GM19372 (cell line): ENCODE results near the gene GRIK5.
"Not testable (repeated sequence)": the region's sequence is repeated elsewhere in the genome, so short reads cannot be mapped to it uniquely, and the experiment has no call there.

ENCODE experiments used
- ATAC-seq: cut with Tn5 transposase; IDR thresholded peaks from one replicate; pipeline ENCODE4 v1.9.1; 2021; ENCODE audit warnings: mild to moderate bottlenecking, low read depth, moderate library complexity; ENCODE audit not compliant: unreplicated experiment

Gene GRIK5

DNA sequence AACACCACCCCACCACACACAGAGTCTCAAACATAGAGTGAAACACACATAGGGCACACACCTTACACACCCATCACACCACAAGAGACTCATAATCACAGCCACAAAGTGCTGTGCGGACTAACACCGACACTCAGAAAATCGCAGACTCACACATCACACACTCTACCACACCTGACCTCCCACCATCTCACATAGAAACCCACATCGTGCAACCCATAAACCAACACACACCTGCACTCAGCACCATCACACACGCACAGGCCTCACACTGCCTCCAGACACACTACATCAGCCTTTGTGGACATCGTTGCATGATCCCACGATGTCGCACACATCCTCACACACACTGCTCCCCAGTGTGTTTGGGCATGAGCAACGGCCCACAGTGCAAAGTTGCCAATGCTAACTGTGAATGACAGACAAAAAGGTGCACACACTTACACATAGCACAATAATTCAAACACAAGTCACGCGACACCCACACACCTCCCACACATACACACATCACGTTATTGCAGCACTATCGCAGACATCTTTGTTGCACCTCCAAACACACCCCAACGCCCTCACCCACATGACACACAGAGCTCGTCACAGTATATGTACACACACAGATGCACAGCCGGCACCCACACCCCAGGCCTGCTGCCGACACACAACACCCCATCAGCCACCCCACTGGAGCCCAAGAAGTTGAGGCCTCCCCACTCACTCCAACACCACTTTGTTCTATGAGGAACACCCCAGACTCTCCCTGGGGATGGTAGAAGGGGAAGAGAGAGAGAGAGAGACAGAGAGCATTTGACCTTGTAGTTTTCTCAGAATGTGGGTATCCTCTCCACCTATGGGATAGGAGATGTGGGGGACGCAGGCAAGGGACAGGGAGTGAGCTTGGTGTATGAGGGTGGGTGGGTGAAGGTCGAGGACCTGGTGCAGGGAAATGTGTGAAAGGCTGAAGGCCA is 74.7 kb downstream of the GRIK5 start:
- ATAC-seq, result no peak

DNA sequence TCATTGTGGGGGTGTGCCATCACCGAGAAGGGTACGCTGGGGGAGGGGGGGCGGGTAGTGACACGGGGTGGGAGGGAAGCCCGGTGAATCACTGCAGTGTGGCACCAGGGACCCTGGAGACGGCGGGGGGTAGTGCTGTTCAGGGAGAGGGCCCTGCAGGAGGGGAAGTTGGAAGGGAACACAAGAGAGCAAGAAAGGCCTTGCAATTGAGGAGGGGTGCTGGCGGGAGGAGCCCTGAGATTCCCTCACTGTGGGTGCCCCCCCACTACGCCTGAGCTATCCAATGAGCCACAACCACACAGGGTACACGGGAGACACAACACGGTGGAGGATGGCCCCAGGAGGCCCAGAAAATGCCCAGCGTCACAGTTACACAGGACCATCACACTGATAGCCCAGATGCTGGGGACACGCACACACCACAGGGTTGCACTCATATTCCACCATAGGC is 75.5 kb downstream of the GRIK5 start:
- ATAC-seq, result no peak

DNA sequence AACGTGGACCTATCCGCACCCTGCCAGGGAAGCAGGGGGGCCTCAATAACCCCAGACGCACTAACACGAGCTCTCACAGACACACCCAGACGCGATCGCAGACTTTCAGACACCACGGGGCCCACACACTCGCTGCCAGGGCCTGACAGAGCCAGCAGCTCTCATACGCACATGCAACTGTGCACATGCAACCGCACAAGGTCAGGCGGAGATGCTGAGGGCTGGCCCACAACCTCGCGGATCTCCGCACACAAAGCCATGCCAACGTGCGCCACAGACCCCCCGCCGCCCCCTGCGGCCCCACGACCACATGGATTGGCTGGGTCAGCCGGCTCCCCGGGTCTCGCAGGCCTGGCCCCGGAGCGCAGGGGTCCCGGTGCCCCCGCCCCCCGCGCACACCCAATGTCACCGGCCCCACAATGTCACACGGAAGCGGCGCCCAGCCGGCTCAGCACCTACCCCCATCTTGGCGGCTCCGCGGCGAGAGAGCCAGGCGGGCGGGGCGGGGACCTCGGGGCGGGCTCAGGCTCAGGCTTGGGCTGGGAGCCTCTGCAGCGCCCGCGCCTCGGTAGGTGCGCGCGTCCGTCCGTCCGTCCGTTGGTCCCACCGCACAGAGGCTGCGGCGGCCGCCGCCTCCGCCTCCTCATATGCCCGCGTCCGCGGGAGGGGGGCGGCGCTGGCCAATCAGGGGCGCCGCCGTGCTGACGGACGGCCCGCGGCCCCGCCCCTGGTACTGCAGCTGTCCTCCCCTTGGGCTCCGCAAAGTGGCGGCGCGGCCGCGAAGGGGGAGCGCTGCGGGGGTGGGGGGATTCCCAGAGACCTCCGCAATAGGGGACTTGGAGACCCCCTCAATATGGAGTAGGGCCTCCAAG is 76.2 kb downstream of the GRIK5 start, which contains the start of gene ATP1A3:
ATP1A3 (minus strand) TSS at position 619 of the 872 bp plus-strand sequence; CDS start at position 465, 154 bp downstream.
- ATAC-seq, result peak; percentile 71

DNA sequence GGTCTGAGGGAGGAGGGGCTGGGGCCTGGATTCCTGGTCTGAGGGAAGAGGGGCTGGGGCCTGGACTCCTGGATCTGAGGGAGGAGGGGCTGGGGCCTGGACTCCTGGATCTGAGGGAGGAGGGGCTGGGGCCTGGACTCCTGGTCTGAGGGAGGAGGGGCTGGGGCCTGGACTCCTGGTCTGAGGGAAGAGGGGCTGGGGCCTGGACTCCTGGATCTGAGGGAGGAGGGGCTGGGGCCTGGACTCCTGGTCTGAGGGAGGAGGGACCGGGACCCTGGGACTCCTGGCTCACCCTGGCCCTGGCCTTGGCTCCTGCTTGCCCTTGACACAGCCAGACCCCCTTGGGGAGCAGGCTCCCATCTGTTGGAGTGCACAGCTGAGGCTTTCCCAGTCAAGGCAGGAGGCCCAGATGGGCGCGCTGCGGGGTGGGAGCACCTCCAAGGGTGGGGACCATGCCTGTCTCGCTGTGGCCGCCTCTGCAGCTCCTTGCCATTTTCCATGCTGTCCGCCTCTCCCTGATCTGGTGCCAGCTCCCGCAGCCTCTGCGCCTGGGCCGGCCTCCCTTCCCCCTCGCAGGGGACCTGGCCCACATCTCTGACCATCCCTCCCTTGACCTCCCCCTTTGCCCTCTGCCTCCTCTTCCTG is 78.0 kb downstream of the GRIK5 start:
- ATAC-seq, result not testable (repeated sequence)

DNA sequence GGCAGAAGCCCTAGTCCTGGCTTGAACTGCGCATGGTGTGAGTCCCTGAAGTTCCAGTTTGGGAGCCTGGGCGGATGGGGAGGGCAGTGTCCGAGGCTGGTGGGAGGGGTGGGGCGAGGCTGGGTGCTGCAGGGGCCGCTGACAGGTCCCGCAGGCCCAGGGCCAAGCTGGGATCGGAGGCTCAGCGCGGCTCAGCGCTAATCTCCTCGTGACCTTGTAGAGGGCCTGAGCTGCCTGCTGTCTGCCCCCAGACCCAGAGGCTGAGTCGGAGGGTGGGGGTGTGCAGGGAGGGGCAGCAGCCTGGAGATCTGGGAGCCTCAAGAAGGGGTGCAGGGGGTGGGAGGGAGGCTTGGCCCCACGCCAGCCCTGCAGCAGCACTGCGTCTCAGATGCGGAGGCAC is 79.0 kb downstream of the GRIK5 start:
- ATAC-seq, result no peak

DNA sequence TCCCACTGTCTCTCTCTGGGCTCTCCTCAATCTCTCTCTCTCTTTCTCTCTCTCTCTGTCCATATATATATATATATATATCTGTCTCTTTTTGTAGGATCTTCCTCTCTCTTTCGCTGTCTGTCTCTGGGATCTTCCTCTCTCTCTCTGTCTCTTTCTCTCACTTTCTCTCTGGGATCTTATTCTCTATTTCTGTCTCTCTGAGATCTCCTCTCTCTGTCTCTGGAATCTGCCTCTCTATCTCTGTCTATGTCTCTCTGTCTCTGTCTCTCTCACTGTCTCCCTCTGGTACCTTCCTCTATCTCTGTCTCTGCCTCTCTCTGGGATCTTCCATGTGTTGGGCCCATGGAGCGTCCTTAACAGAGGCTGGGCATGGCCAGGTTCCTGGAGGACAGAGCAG is 79.4 kb downstream of the GRIK5 start:
- no peak for ATAC-seq

DNA sequence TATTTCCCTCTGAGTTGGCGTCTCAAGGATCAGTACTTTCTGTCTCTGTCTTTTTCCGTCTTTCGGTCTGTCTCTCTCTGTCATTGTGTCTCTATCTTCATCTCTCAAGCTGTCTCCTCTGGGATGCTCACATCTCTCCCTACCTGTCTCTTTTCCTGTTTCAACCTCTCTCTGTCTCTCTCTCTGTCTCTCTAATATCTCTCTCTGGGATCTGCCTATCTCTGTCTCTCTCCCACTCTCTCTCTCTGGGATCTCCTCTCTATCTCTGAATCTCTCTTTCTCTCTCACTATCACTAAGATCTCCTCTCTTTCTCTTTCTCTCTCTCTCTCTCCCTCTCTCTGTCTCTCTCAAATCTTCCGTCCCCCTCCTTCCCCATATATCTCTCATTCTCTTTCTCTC is 80.0 kb downstream of the GRIK5 start:
- ATAC-seq, result no peak

DNA sequence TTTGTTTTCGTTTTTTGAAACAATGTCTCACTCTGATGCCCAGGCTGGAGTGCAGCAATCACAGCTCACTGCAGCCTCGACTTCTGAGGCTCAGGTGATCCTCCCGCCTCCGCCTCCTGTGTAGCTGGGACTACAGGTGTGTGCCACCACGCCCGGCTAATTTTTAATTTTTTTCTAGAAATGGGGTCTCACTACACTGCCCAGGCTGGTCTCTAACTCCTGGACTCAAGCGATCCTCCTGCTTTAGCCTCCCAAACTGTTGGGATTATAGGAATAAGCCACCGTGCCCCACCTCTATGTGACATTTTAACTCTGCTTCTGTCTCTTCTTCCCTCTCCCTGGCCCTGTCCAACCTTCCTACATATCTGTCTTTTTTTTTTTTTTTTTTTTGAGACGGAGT is 81.1 kb downstream of the GRIK5 start:
- no peak for ATAC-seq

DNA sequence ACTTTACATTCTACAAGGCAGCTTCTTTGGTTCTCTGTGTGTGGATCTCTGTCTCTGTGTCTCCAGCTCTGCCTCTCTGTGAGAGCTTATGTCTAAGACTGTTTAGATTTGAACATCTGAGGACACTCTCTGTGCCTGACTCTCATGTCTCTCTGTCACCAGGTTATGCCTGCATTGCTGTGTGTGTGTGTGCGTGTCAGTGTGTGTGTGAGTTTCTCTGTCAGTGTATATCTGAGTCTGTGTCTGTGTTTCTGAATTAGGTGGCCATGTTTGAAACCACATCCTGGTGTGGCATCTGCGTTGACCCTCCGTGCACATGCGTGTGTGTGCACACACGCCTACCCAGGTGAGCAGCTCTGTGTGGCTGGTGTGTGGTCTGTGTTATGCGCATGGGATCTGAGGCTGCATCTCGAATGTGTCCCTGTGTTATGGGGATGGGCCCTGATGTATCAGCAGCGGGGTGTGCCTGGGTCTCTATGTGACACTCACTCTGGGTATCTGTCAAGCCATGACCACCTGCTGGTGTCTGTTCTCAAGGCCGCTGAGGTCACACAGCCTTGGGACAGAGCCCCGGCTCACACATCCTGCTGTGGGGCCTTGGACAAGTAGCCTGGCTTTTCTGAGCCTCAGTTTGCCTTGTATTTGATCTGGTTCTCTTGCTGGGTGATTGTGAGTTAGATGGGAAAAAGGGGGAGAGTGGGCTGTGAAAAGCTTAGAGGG is 82.7 kb downstream of the GRIK5 start:
- no peak for ATAC-seq

DNA sequence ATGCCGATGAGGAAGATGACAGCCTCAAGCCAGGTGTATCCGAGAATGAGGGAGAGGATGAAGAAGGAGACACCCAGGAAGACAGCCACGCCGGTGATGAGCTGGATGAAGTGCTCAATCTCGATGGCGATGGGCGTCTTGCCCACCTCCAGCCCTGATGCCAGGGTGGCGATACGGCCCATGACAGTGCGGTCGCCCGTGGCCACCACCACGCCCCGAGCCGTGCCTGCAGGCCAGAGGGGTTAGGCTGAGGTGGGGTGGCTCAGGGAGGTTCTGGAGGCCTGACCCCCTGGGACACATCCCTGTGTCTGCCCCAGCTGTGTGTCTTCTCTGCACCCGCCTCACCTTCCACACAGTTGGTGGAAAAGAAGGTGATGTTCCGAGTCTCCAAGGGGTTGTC is 85.0 kb downstream of the GRIK5 start:
- ATAC-seq, result no peak

DNA sequence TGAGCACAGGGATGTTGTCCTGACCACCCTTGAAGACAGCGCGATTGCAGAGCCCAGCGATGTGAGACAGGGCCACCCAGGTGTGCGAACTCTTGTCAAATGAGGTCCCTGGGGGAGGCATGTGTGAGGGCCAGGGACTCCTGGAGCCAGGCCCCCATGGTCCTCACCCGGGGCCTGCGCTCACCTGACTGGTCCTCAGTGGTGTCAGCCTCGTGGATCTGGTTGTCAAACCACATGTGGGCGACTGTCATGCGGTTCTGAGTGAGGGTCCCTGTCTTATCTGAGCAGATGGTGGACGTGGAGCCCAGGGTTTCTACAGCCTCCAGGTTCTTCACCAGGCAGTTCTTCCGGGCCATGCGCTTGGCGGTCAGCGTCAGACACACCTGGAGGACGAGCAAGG is 88.3 kb downstream of the GRIK5 start:
- no peak for ATAC-seq

DNA sequence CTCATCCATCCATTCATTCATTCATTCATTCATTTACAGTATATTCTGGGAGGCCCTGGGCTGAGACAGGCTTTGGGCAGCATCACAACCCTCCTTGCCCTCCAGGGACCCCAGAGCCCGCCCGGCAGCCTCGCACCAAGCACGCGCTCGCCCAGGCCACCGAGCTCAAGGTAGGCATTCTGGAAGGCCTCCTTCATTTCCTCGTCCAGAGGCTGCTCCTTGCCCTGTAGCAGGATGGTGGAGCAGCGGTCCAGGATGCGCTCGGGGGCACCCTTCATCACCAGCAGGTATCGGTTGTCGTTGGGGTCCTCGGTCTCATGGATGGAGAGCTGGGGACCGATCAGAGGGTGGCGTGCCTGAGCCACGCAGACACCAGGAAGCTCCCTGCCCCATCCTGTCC is 91.5 kb downstream of the GRIK5 start:
- no peak for ATAC-seq

DNA sequence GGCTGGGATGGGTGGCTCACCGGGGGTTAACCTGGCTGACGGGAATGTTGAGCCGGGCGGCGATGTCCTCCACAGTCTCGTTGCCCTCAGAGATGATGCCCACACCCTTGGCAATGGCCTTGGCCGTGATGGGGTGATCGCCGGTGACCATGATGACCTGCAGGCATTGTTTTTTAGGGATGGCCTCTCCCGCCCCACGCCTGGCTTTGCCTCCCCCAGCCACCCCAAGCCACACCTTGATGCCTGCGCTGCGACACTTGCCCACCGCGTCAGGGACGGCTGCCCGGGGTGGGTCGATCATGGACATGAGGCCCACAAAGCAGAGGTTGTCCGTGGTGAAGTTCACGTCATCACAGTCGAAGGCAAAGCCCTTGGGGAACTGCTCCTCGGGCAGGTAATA is 92.1 kb downstream of the GRIK5 start:
- no peak for ATAC-seq

DNA sequence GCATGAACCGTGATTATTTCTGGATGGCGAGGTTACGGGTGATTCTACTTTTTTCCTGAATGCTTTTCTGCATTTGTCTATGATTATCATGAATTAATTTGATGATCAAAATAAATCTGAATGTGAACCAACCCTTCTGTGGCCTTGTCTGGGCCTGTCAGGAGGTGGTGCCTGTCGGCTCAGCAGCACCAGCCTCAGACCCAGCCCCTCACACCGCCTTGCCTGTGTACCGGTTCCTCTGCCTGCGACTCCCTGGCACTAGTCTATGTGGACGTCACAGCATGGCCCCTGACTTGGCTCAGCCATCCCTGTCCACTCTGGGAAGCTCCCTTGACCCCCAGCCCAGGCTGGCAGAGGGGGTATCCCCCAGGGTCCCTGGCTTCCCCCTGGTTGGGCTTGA is 95.4 kb downstream of the GRIK5 start:
- ATAC-seq, result no peak

DNA sequence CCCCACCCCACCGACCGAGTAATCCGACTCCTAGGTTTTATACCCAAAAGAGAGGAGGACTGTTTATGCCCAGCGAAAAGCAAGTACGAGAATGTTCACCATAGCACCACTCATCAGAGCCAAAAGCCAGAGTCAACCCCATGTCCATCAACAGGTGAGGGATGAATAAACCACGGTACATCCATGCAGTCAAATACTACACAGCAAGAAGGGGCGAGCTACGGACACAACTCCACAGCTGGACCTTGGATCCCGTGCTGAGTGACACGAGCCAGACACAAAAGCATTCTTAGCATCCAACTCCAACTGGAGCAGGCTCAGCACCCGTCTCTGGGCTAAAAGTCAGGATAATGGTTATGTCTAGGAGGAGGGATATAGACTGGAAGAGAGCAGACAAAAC is 98.6 kb downstream of the GRIK5 start:
- ATAC-seq, result no peak

DNA sequence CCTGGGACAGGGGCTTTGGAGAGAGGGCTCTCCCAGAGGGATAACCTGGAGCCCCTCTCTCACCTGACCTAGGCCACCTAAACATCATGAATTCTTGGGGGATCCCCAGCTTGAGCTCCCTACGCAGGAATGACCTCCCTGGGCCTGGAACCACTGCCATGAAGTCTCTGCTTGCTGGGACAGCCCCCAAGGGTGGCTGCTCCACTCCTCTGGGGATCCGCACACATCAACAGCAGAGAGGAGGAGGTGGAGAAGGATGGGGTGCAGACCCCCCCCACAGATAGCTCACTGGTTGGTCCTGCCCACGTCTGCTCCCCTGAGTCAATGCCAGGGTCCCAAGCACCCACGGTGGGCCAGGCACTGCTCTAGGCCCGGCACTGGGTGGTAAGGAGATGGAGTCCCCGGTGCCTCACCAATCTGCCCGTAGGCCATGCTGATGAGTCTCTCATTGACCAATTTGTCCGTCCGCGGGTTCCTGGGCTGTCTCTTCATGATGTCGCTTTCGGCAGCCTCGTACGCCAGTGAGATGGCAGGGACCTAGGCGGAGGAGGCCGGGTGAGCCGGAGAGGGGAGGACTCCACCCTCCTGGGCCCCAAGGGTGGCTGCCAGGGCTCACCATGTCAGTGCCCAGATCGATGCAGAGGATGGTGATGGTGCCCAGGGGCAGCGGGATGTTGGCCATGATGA is 100.1 kb downstream of the GRIK5 start:
- no peak for ATAC-seq

DNA sequence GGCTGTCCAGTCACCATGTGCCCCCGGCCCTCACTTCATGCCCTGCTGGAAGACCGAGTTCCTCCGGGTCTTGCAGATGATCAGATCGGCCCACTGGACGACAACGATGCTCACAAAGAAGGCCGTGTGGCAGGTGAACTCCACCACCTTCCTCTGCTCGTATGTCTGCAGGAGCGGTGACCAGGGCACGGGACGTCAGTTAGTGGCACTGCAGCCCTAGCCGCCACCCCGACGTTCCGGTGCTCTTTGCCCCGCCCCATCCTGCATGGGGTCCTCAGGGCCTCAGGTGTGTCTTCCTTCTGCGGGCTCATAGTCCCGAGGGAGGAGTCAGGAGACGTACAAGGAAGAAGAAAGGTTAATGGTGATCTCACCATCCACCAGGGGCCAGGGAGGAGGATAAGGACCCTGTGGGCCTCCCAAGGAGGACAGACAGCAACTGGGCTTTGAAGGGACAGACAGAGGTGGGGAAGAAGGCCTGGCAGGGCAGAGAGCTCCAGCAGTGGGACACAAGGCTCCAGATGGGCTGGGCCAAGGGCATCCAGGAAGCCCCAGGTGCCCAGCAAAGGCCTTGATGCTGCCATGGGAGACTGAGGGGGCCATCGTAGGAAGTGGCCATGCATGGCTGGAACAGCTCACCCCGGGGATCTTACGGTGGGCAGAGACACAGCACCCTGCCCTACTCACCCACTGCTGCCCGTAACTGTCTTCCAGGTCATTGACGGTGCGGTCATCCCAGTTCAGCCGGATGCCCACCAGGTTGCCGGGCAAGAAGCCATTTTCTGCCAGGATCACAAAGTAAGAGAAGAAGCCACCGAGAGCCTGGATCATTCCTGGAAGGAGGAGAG is 101.0 kb downstream of the GRIK5 start:
- ATAC-seq, result no peak

DNA sequence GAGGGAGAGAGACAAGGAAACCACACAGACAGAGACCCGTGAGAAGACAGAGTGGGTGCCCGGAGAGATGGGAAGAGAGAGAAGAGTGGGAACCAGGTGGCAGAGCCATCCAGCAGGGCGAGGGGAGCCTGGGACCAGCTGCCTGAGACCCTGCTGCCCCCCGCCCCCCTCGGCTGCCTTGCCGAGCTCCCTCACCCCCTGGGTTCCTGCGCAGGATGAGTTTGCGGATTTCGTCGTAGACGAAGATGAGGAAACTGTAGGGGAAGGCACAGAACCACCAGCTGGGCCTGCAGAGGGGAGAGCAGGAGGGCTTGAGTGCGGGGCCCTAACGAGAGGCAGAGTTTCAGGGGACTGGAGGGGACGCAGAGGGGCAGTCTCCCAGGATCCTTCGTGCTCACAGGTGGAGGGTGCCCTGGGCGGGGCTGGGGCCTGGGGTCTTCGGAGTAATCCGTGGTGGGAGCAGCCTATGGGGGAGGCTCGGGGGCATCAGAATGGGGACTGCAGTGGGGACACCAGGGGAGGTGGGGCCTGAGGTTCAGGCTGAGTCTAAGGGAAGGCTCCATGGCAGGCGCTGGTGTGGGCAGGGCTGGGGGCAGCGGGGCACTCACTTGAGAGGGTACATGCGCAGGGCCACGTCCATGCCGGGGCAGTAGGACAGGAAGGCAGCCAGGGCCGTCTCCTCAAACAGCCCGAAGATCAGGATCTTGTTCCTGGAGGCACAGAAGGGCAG is 102.8 kb downstream of the GRIK5 start:
- no peak for ATAC-seq
